Stimulated activated CD4-positive, alpha-beta T cell treated with anti-CD3 and anti-CD28 coated beads, TNF-alpha, amount 100 ng/mL, for 1 hour (primary cell): ENCODE data around the gene TST.

Source experiments
- DNase-seq, 3 donors: peaks; one replicate each; pipeline ENCODE4 v3.0.0-alpha.2; 2020; ENCODE audit warnings: low read depth in 3 of 3, low spot score in 1 of 3

TST gene

DNA sequence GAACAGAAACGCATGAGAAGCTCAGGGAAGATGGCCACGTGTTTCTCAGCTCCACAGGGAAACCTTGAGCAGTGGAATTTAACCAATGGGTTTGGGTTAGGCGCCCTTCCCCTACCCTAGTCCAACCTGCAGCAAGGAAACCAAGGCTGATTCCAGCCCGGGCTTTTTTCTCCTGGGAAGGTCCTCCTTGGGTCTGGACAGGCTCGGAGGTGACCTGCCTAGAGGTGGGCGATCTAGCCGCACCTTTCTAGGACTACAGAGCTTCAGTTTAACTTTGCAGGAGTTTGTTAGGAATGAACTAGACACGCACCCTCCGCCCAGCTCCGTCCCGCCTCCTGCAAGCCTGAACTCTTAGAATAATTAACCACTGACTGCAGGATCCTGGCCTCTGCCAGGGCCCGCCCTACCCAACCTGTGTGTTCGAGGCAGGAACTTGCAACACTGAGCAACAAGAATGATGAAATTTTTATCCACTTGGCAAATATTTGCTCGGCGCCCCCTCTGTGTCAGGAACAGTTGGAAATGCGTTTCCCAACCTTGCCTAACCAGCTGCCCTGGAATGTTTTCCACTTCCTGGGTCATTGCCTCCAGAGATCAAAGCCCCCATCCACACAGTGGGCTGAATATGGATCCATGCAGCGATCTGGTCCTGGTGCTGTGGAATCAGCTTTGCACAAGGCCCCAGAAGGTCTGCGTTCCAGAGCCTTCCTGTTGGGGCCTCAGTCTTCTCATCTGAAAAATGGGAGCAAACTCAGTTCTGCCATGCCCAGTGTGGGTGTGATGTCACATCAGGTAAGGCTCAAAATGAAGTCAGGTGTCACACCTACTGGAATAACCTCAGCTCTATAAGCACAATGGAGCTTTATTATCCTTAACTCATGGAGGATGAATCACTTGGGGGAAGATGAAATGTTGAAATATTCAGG lies 13.6 kb upstream of the TST start:
- DNase-seq: no peak

DNA sequence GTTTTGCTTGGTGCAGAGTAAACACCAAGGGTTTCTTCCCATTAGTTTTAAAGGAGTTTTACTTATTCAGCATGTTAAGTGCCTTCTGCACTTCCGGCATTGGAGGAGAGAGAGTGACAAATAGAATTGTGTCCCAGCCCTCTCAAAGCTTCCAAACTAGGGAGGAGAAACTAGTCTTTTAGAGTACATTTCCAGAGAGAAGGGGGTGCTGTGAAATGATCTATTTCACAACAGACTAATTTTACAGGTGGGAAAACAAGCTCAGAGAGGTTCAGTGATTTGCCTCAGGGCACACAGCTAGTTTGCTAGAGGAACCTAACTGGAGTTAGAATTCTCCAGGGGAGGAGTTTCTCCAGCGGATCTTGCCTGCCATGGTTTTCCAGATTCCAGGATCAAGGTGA lies 12.9 kb upstream of the TST start:
- DNase-seq: no peak

DNA sequence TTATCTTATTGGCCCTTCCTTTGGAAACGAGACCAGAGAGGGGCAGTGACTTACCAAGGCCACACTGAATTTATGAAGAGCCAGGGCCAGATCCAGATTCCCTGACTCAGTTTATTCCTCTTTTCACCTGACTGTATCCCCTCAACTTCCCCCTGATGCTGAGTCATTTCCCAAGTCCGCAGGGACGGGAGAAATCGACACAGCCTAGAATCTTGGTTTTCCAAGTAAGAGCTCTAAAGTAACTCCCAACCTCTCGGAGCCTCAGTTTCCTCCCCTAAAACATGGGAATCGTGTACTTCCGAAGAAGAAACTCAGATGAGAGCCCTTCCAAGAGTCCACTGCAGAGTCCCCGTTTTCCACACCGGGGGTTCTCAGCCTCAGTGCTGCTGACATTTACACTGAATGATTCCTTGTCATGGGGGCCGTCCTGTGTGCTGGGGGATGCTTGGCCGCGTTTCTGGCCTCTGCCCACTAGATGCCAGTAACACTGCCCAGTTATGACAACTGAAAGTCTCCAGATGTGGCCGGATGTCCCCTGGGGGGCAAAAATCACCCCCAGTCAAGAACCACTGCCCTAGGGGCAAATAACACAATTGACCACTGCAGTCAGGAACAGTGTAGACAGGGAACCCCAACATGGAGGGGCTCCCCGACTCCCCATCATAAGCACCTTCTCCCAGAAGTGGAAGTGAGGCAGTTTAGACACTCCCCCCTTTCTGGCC lies 11.5 kb upstream of the TST start:
- no peak for DNase-seq

DNA sequence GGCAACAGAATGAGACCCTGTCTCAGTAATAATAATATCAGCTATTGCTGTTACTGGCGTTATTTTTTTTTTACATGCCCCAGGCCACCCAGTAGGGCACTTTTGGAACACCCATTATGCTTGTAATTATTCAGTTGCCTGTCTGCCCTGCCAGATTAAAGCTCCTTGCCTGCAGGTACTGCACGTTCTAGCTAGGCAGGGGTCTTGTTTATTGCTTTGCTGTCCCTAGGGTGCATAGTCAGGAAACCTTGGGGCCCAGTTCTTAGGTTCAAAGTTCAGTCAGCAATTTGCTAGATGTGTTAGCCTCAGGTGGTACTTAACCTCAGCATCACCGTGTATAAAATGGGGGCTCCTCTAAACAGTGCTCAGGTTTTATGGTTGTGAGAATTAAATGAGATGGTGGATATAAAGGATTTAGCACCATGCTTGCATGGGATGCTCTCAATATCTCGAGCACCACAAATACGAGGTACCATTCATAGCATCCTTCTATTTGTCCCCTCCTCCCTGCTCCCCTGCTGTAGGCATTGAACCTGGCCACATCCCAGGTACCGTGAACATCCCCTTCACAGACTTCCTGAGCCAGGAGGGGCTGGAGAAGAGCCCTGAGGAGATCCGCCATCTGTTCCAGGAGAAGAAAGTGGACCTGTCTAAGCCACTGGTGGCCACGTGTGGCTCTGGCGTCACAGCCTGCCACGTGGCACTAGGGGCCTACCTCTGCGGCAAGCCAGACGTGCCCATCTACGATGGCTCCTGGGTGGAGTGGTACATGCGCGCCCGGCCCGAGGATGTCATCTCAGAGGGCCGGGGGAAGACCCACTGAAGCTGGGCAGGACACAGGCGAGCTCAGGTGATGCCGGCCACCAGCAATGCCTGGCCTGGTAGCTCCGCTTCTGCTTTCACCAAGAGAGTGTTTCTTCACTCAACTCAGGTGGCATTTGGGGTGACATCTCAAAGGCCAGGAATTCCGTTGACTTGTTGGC lies 9.7 kb upstream of the TST start:
- no peak for DNase-seq

GRCh38 chr22:37027556-37027955 lies 8.3 kb upstream of the TST start:
- no peak for DNase-seq

GRCh38 chr22:37026325-37026724 lies 7.1 kb upstream of the TST start:
- DNase-seq: no peak

GRCh38 chr22:37025500-37026070 lies 6.3 kb upstream of the TST start:
- no peak for DNase-seq

- no peak for DNase-seq
Observed at GRCh38 chr22:37024339-37025157, 5.3 kb upstream of the TST start.

DNA sequence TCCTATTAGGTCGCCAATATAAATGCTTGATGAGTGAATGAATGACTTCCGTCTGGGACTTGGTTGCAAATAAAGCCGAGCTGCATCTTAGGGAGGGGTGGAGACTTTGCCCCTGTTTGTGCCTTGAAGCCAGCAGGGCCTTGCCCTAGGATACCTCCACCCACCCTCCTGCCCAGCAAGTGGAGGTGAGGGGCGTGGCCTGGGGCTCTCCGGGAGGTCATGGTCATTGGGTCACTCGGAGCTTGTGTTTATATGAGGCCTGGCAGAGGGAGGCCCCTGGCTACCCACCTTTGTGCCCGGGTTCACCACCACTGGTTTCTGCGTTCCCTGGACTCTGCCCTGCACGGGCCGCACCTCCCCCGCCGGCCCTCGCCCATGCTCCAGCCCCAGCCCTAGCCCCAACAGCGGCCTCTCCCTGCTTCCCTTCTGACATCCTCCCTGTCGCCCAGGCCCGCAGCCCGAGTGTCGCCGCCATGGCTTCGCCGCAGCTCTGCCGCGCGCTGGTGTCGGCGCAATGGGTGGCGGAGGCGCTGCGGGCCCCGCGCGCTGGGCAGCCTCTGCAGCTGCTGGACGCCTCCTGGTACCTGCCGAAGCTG lies 4.6 kb upstream of the TST start:
- DNase-seq: no peak

DNA sequence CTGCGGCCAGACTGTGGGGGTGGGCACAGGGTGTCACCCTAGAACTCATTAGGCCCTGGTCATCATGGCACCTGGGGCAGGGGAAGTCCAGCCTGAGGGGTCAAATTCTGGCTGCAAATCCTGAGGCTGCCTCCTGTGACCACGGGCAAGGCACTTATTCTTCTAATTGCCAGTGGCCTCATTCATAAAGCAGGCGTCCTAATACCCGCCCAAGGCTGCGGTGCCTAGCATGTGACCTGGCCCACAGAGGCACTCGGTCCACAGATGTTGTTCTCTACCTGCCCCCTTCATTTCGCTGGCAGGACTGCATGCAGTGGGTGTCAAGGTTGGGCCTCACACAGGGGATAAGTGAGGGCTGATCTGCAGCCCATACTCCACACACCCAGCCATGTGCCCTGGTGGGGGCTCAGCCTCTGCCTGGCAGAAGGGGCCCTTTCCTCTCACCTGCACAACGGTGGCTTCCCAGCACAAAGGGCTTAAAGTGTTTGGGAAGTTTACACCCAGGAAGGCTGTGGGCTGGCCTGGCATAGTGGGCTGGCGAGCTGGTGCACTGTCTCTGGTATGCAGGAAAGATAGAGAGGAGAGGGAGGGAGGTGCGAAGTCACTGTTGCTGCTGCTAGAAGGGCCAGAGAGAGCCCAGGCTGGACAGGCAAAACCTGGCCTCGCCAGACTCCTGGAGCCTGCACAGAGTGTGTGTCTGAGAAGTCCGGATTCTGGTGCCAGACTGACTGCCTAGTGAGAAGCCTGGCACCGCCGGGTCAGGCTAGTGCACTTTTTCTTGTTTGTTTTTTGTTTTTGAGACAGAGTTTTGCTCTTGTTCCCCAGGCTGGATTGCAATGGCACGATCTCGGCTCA lies 3.5 kb upstream of the TST start:
- no peak for DNase-seq

DNA sequence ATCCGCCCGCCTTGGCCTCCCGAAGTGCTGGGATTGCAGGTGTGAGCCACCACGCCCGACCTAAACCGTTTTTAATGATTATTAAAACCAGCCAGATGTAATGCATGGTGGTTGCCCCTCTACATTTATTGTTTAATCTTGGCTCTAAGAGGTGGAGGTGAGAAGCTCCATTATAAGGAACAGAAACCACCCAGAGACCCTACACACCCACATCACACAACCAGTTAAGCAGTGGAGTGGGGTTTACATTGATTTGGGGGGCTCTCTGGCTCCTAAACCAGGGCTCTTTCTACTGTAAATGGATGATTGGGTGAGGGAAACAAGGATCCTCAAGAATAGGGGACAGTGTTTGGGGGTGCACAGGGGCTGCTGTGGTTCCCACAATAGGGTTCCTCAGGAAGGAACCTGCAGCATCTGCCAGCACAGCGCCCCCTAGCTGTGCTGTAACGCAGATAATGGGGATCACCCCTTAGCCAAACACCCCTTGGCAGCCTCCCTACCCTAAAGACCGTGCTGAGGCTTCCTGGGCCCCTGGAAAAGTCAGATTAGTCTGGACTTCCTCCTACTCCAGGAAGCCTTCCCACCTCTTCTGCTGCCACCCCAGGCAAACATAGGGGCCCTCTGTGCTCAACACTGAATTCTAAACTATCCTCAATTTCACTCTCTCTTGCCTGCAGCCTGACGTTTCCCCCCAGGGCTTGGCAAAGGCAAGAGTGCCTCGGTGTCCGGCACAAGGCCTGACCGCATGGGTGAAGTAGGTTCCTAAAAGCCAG lies 2.6 kb upstream of the TST start:
- DNase-seq: peak in 2 of 3 donors; percentile 9 to 38

GRCh38 chr22:37021041-37021440 lies 1.8 kb upstream of the TST start:
- DNase-seq: no peak

- DNase-seq: no peak
Observed at GRCh38 chr22:37020192-37020479, 889 bp upstream of the TST start.

GRCh38 chr22:37018815-37019308 lies 385 bp downstream of the TST start:
- no peak for DNase-seq

- no peak for DNase-seq
Observed at GRCh38 chr22:37018086-37018814, 997 bp downstream of the TST start.

DNA sequence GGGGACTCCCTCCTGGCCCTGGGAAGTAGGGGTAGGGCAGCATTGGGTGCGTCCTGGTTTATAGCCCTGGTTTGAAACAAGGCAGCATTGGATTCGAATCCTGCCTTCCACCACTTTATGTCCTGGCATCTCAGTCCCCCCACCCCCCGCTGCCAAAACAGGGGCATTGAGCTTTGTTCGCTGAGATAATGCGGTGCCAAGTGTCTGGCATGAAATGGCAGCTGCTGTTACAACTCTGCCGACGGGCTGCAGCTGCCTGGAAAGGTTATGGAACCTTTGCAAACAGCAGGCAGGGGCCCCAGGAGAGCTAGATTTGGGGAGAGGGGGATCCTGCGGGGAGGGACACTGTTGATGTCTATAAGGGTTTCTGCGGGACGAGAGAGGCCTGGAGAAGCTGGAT lies 1.9 kb downstream of the TST start:
- no peak for DNase-seq

- no peak for DNase-seq
Observed at GRCh38 chr22:37016134-37016910, 2.9 kb downstream of the TST start.
